Stimulated activated CD4-positive, alpha-beta T cell treated with anti-CD3 and anti-CD28 coated beads, Interleukin-1b, Interleukin-23, amount 100 ng/mL, for 4 hours (primary cell): ENCODE measurements around the gene CEMP1.
A peak's percentile ranks its signal among the peaks of the same experiment; 100 is the strongest.
"Not testable (repeated sequence)": the region's sequence is repeated elsewhere in the genome, so short reads cannot be mapped to it uniquely, and the experiment has no call there.

Experiments
- DNase-seq, 2 donors: peaks; one replicate each; pipeline ENCODE4 v3.0.0-alpha.2; 2020; ENCODE audit warnings: low read depth in 2 of 2

The CEMP1 gene

DNA sequence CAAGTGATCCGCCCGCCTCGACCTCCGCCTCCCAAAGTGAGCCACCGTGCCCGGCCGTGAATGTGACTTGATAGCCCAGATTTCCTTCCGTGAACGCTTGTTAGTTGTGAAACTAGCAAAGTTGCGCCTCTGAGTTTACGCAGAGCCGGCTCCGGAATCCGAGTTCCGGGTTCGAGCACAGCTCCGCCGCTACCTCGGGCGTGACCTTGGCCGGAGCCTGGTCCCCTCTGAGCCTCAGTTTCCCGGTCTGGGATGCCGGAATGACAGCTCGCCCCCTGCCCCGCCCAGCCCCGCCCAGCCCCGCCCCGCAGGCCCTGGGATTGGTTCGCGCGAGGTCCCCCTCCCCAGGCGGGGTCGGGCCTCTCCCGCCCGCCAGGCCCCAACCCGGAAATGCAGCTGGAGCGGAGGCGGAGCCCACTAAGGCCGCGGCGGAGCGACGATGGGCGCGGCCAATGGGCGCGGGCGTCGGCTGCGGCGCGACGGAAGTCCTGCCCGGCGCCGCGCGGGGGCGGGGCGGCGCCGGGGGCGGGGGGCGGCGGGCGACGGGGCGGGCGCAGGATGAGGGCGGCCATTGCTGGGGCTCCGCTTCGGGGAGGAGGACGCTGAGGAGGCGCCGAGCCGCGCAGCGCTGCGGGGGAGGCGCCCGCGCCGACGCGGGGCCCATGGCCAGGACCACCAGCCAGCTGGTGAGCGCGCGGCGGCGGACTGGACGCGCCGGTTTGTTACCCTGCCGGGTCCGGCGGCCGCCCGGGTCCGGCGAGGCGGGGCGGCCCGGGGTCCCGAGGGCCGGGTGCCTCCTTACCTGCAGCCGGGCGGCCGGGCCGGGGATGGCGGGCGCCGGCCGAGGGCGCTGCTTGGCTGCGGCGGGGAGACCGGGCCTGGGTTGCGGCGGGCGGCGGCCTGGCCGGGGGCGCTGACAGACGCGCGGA is 6.5 kb upstream of the CEMP1 start, which contains the start of gene PDPK1:
Gene PDPK1, plus strand, starts transcription at position 571 of the 929 bp plus-strand sequence. Its CDS starts 92 bp downstream, at position 663.
- peak; percentile 88 to 89 for DNase-seq

DNA sequence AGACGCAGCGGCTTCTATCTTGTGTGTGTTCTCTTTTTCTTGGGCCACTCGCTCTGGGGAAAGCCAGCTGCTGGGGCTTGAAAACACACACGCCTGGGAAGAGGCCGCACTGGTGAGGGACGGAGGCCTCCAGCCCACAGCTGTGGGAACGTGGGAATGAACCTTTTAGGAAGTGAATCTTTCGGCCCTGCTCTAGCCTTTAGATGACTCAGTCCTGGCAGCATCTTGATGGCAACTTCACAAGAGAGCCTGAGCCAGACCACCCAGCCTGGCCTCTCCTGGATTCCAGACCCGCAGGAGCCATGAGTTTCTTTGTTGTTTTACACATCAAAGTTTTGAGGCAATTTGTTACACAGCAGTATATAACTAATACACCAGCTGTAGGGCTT is 4.4 kb upstream of the CEMP1 start:
- DNase-seq: no peak

DNA sequence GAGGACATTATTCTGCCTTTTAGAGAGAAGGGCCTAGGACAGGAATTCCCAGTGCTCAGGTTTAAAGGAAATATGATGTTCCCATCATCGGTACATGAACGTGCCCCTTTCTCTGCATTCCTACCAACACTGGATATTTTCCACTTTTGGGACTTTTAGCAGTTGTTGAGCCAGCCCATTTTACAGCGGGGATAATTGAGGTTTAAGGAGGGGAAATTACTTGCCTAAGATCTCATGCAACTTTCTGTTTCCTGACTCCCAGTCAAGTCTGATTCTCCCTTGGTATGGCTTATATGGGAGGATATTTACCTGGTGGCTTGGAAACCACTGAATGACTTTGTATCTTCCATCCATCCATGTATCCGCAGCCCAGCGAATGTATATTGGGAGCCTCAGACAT is 3.1 kb upstream of the CEMP1 start:
- not testable (repeated sequence) for DNase-seq

DNA sequence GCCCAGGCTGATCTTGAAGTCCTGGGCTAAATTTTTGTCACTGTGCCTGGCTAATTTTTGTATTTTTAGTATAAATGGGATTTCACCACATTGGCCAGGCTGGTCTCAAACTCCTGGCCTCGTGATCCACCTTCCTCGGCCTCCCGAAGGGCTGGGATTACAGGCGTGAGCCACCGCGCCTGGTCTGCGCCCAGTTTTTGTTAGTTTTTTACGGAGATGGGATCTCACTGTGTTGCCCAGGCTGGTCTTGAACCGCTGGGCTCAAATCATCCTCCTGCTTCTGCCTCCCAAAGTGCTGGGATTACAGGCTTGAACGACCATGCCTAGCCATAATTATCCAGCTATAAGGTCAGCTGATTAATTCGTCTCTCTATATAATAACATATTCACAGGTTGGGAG is 2.7 kb upstream of the CEMP1 start:
- DNase-seq: no peak

DNA sequence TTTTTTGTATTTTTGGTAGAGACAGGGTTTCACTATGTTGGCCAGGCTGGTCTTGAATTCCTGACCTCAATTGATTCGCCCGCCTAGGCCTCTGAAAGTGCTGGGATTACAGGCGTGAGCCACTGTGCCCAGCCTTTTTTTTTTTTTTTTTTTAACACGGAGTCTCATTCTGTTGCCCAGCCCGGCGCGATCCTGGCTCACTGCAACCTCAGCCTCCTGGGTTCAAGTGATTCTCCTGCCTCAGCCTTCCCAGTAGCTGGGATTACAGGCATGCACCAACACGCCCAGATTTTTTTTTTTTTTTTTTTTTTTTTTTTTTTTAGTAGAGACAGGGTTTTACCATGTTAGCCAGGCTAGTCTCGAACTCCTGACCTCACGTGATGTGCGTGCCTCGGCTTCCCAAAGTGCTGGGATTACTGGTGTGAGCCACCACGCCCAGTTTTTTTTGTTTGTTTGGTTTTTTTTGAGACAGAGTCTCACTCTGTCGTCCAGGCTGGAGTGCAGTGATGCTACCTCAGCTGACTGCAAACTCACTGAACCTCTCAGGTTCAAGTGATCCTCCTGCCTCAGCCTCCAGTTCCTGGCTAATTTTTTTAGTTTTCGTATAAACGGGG is 2.0 kb upstream of the CEMP1 start:
- DNase-seq: not testable (repeated sequence)

DNA sequence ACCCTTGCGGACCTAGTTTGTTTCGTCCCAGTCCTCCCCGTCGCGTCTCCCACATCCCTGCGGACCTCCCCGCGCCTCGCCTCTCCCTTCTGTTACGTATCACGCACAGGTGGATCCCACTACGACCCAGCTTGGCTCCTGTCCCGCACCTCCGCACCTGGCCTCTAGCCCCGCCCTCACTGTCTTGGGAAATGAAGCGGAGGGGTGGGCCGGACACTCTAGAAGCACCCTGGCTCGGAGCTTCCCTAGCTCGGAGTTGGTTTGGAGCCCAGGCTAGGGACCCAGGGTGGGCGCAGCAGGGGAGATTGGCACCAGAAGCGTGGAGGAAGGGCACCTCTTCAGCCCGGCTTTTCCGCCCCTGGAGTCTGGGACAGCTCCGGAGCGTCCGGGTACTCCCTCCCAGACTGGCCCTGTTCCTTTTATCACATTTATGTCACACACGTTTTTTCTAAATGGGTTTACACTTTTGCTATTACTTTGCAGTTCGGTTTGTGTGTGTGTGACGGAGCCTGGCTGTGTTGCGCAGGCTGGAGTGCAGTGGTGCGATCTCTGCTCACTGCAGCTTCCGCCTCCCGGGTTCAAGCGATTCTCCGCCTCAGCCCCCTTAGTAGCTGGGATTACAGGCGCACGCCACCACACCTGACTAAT is 1.4 kb upstream of the CEMP1 start:
- DNase-seq: peak in 1 of 2 donors; percentile 43

DNA sequence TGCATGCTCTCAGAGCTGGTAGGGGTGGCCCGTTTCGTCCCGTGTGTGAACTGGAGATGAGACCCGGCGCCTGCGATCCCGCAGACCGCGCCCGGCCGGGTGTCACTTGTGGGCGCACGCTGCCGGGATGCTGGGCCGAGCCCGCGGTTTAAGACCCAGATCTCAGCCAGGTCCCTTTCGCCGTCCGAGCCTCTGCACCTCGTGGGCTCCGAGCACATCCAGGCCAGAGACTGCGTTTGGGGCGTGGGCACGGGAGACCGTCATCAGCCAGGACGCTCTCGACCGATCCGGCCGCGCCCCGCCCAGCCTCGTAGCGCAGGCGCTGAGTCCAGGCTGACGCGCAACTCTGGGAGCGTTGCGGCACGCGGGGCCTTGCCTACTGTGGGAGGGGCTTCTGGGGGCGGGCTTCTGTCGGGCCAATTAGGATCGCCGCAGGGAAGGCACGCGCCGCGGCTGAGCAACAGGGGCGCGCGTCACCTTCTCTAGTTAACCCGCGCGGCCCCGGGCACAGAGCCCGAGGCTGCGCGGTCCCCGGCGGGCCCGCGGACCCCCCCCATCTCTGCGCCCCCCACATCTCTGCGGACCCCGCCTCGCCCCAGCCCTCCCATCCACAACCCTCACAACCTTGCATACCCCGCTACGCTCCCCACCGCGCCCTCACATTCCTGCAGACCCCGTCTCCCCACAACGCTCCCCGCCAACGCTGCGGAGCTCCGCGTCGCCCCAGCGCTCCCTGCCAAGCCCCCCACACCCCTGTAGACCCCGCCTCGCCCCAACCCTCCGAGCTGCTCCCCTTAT is 687 bp upstream of the CEMP1 start:
- DNase-seq: peak; percentile 92 to 95

DNA sequence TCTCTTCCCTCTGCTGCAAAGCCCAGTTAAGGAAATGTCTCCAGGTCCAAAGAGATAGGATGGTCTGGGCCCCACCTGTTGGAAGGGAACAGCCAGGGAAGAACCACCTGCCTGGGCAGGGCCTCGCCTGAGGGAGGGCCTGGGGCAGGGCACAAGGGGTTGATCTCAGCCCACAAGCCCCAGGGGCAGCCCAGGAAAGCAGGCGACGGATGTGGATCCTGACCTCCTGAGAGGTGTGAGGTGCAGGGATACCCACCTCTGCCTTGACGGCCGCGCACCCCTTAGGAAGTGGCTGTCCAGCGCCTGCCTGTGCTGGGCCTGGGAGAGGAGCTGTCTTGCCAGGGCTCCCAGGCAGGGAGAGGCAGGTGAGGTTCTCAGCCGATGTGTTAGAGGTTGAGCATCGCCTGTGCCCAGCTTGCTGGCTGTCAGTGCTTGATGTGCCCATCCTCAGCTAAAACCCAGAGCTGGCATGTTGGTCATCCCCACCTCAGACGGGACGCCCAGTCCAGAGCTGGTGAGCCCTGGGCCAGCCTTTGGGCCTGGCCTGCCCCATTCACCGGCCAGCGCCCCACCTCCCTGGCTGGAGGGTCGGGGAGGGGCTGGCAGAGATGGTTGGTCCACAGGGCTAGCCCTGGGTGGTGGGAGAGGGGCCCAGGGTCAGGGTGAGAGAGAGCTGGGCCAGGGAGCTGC is 434 bp downstream of the CEMP1 start:
- no peak for DNase-seq

DNA sequence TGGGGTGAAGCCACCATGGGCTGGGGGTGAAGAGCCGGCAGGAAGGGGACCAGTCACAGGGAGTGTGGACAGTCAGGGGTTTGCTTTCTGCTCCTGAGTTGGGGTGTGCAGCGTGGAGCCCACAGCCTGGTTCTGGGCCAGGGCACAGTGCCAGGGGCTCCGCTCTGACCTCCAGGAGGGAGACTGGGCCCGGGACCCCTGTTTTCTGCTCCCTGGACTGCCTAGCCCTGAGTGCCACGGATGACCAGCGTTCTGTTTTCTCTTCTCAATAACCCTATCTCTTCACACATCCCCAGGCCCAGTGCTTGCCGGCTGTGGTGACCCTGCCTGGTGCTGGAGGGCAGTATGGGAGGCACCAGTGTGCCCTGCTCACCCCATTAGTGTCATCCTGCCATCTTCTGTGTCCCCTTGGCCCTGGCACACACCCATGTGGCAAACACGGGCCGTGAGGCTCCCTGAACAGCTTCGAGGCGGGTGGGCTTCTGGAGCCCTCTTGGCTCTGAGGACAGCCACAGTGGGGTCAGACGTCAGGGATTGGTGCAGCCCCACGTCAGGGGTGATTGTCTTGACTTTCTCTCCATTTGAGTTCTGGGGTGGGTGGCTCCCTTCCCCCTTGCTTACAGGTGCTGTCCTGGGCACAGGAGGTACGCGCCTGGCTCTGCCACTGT is 1.1 kb downstream of the CEMP1 start:
- no peak for DNase-seq

DNA sequence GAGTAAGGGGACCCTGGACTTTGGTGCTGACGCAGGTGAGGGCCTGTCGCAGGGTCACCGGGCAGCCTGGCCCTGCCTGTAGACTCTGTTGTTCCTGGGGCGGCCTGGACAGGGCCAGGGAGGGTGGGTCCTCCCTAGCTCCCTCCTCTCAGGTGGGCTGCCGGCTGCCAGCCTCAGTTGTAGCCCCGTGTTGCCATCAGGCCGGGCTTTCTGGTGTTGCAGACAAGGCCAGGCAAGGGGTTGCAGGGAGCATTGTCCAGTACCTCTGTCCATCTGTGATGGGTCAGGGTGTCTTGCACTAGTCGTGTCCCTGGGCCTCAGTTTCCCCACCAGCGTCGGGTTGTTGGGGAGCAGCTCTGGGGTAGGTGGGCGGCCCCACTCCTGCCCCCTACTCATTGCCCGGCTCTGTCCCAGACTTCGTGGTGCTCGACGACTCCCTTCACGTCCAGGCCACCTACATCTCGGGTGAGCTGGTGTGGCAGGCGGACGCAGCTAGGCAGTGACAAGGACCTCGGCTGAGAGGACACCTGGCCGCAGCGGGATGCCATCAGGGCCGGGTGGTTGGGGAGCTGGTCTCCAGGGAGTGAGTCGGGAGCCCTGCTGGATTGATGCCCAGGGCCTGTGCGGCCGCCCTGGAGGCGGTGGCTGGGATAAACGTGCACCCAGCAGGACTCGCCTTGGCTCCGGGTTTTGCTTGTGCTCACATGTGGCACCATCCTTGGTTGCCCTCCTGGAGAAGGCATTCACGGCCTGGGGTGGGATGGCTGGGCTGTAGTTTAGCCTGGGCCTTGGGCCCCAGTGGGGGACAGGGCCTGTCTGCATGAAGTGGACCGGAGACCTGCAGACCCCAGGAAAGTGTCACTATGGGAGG is 1.9 kb downstream of the CEMP1 start:
- DNase-seq: no peak

DNA sequence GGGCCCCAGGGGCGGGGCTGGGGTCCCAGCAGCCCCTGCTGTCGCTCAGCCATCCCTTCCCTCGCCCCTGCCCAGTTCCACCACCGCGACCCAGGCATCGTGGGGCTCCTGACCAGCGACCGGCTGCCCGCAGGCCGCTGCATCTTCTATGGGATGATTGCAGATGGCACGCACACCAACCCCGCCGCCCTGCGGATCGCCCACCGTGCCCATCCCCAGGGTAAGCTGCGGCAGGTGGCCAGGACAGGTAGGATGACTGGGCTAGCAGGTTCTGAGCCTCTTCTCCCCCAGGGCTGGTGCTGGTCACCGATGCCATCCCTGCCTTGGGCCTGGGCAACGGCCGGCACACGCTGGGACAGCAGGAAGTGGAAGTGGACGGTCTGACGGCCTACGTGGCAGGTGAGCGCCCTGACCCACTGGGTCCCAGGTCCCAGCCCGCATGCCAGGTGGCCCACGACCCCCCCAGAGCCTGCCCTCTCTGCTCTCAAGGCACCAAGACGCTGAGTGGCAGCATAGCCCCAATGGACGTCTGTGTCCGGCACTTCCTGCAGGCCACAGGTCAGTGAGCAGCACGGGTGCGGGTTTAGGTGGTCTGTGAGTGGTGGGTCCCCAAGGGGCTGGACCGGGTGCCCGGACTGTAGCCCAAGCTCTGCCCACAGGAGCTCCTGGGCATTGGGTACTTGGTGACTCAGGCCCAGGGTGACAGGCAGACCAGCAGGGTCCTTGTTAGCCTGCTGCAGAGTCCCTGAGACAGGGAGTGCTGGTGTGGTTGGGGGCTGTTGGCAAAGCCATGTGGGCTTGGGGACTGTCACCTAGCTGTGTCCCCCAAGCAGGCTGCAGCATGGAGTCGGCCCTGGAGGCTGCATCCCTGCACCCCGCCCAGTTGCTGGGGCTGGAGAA is 2.8 kb downstream of the CEMP1 start:
- DNase-seq: no peak

DNA sequence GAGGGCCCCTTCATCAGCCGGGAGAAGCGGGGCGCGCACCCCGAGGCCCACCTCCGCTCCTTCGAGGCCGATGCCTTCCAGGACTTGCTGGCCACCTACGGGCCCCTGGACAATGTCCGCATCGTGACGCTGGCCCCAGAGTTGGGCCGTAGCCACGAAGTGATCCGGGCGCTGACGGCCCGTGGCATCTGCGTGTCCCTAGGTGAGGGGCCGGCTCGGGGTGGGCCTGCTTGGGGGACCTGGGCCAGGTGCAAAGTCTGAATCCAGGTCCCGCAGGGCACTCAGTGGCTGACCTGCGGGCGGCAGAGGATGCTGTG is 3.5 kb downstream of the CEMP1 start:
- no peak for DNase-seq

DNA sequence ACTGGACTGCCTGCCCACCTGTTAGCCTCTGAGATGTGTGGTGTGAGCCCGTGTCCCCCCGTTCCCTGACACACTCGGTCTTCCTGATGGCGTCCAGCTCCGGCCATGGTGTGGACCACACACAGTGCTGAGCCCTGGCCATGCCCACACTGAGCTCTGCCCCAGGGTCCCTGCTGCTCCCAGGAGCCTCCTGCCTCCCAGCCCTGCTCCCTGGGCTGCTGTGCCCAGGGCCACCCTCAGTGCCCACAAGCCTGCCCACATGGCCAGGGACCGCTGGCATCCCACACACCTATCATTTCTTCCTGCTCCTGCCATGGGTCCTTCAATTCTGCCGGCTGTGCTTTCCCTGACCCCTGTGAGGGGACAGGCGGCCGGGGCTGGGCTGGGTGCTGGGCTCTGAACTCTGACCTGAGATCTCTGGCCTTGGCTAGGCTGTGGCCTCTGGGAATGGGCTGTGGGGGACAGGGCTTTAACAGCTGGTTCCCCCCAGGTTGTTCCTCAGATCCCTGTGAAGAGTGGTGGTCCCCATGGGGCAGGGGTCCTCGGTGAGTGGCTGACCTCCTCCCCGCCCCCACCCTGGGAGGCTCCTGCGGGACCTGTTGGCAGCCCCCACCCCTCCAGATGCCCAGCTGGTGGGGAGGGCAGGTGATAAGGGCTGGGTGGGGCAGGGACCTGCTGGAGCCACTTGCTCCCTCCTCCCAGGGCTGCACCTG is 4.0 kb downstream of the CEMP1 start:
- DNase-seq: no peak

DNA sequence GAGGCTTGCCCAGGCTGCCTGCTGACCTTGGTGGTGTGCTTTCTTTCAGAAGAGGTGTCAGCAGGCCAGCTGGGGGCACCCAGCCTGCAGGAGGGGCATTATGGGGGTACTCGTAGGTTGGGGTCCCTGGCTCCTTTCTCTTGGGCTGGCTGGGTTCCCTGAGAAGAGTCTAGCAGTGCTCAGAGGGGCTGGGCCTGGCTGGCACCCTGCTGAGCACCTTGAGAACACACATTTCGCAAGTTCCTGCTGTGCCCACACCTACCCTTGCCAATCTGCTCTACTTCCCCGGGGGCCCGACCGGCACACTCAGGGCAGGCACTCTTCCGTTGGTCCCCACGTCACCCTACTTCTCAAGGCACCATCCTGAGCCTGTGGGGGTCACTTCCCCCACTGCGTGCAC is 5.1 kb downstream of the CEMP1 start:
- DNase-seq: no peak

DNA sequence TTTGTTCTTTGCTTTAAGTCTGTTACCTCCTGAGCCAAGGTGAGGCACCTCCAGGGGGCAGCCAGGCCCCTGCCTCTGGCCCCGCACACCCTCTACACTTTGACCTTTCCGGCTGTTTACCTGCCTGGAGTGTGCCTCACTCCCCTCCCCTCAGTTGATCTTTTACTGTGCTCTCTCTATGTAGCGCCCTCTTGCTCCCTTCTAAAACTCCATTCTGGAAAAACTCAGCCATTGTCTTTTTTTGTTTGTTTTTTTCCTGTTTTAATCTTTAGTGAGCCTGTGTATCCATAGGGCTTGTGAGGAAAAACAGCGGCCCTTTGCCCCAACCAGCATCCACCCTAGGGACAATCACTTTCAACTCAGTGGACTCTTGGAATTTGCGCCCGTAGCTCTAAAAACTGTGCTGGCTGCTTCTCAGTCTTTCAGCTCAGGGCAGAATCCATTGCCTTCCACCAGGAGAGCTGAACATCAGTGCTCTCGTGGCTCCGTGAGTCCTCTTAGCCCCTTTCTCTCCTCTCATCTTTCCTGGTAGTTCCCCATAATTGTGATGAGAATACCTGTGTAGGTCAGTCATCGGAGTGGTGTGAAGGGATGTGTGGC is 6.8 kb downstream of the CEMP1 start:
- no peak for DNase-seq

DNA sequence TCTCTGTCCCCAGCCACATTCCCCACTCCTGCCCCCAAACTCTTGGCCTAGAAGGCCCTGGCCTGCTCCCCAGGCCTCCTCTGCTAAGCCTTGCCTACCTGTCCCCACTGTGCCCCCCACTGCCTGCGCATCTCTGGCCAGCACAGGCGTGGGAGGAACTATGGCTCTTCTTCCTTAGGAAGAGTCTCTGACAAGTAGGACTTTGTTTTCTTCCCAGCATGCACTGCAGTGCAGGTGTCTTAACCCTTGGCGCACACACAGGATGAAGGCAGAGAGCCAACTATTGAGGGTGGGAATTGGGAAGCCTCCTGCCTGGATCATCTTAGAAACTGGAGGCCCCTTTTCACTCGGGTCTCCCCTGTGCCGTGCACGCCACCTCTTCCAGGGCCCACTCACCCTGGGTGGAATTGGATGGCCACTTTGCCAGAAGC is 7.4 kb downstream of the CEMP1 start:
- no peak for DNase-seq

DNA sequence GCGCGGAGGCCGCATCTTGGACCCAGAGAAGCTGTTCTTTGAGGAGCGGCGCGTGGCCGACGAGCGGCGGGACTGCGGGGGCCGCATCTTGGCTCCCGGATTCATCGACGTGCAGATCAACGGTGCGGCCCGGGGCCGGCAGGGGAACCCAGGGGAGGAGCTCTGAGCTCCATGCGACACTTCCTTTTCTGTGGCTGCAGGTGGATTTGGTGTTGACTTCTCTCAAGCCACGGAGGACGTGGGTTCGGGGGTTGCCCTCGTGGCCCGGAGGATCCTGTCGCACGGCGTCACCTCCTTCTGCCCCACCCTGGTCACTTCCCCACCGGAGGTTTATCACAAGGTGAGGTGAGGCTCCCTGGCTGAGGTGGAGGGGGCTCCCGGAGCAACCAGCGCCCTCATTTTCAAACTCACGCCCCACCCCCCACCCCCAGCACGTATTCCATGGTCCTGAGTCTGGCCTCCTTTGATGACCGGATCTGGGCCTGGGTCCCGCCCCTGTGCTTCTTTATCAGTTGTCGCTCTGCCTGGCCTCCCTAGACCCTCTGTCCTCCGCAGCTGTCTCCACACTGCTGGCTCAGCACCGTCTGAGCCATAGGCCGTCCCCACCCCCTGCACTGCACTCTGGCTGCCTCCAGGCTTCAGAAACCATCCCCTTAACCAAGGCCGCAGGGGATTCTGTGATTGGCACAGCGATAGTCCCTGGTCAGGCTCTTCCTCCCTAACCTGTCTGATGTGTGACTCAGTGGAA is 10.2 kb downstream of the CEMP1 start:
- DNase-seq: no peak
